ENCODE measurements around the gene OTOS.

The OTOS gene

DNA sequence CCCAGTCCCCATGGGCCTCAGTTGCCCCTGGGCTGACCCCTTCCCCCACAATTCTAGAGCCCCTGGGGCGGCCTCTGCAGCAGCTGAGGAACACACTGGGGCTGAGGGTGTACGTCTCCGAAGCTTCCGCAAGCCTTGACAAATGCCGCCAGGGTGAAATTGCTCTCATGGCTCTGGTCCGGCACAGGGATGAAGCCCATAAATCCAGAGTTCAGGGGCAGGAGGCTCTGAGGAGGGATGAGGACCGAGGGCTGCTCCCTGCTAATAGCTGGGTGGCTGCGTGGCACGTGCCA is 27.1 kb upstream of the OTOS start:
- DNase-seq (ENCODE audit: low spot score): no peak

DNA sequence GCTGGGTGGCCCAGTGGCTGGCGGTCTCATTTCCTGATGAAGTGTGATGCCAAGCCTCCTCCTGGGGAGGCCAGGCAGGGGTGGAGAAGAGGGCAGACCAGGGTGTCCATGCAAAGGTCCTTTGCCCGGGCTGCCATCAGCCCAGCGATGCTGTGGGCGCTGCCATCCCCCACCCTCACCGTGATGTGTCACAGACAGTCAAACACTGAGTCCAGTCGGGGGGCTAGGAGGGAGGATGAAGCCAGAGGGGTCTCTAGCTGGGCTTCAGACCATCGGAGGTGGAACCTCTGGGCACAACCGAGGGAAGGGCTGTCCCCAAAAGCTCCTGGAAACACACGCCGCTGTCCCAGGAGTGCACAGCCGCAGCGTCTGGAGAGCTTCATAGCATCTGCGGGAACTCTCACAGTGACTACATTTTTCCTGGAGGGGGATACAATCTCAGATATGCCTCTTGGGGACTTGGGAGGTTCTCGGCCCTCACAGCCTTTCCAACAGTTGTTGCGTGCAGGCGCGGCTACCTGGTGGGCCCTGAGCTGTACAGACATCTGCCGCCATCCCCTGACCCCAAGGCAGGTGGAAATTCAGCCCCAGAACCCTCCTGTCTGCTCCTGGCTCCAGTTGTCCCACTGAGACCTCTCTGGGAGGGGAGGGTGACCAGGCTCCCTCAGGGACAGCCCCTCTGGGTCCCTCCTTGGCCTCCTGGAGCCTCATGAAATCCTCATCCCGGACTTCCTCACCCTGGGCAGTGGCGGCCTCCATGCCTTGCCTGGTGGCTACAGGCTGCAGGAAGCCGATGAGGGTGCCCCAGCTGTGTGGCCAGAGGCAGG is 26.5 kb upstream of the OTOS start:
- no peak for DNase-seq (ENCODE audit: low spot score)

- no peak for DNase-seq (ENCODE audit: low spot score)
These were observed 25.7 kb upstream of the OTOS start for GRCh38 chr2:240166191-240166590.

DNA sequence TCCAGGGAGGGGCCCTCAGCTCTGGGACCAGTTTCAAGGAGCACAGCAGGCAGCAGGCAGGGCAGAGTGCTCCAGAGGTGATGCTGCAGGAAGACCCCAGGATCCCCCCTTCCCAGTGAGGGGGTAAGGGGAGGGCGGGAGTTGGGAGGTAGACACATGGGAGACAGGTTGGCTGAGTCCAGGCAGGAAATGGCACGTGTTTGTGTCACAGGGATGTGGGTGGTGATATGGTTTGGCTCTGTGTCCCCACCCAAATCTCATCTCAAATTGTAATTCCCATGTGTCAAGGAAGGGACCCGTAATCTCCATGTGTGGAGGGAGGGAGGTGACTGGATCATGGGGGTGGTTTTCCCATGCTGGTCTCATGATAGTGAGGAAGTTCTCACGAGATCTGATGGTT is 25.2 kb upstream of the OTOS start:
- no peak for DNase-seq (ENCODE audit: low spot score)

DNA sequence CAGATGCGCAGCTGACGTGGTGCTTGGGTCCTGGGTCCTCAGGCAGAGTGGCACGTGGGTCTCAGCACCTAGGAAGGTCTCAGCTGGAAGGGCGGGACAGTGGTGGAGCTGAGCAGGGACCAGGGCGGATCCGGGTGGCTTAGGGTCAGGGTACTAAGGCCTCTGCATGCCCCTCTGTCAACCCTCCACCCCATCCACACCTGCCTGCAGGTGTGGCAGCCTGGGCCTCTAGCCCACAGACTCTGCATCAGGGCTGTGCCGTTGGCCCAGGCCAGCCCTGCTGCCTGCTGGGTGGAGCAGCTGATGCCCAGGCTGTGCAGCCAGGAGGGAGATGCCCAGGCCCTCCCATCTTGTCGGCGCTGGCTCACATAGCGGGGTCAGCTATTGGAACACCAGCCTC is 24.6 kb upstream of the OTOS start:
- DNase-seq (ENCODE audit: low spot score): no peak

- DNase-seq (ENCODE audit: low spot score): no peak
These were observed 24.1 kb upstream of the OTOS start for GRCh38 chr2:240164586-240164985.

DNA sequence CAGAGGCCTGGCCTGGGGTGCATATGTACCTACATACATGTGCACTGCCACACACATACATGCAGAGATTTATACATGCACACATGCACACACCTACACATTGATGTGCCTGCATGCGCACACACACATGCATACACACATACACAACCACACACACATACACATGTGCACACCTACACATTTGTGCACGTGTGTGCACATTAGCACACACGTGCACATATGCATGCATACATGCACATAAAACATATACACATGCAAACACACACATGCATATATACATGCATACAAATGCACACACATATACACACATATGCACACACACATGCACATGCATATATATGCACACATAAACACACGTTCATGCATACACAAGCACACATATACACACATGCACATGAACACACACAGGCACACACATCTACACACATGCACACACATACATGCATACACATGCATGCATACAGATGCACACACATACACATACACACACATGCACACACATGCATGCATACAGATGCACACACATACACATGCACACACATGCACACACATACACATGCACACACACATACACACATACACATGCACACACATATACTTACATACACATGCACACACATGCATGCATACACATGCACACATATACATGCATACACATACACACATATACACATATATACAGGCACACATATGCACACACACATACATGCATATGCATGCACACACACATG is 23.6 kb upstream of the OTOS start:
- no peak for DNase-seq (ENCODE audit: low spot score)

GRCh38 chr2:240162939-240163714 is 22.7 kb upstream of the OTOS start:
- DNase-seq (ENCODE audit: low spot score): no peak

DNA sequence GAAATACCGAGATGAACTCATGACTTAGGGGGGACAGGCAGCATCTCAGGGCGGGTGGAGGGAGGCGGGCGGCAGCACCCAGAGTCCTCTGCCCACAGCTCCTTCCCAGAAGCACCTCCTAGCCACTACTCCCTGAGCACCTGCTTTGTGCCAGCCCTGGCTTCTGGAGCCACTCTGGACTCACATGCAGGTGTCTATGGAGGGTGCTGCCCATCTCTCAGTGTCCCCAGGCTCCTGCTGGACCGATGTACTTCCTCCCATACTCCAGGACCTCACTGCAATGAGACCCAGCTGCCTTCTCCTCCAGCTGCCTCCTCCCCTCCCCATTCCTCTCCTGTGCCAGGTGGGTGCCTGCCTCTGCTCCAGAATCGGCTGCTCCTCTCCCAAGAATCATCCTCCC is 22.1 kb upstream of the OTOS start:
- no peak for DNase-seq (ENCODE audit: low spot score)

GRCh38 chr2:240162032-240162431 is 21.6 kb upstream of the OTOS start:
- DNase-seq (ENCODE audit: low spot score): no peak

- DNase-seq (ENCODE audit: low spot score): no peak
These were observed 20.8 kb upstream of the OTOS start for GRCh38 chr2:240161087-240161750.

GRCh38 chr2:240160291-240161086 is 20.0 kb upstream of the OTOS start:
- no peak for DNase-seq (ENCODE audit: low spot score)

DNA sequence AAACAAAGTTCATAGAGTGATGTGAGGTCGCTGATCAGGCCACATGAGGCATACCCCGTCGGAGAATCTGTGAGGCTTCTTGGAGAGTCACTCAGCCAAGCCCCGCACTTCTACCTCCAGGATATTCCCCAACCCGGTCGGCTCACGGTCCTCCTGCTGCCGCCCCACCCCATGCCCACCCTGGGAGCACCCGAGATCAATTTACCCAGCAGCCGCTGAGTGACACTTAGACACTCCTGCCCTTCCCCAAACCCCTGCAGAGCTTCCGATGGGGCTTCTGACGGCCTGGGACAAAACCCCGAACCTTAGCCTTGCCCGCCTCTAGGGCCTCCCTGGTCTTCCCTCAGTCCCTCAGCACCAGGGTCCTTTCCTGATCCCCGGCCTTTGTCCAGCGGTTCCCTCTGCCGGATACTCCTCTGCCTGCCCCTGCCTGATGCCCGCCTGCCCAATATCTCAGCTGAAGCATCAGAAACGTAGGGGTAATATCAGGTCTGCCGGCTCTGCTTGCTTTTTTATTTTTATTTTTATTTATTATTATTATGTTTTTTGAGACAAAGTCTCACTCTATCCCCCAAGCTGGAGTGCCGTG is 18.9 kb upstream of the OTOS start:
- no peak for DNase-seq (ENCODE audit: low spot score)

GRCh38 chr2:240157147-240157470 is 16.7 kb upstream of the OTOS start:
- DNase-seq (ENCODE audit: low spot score): no peak

DNA sequence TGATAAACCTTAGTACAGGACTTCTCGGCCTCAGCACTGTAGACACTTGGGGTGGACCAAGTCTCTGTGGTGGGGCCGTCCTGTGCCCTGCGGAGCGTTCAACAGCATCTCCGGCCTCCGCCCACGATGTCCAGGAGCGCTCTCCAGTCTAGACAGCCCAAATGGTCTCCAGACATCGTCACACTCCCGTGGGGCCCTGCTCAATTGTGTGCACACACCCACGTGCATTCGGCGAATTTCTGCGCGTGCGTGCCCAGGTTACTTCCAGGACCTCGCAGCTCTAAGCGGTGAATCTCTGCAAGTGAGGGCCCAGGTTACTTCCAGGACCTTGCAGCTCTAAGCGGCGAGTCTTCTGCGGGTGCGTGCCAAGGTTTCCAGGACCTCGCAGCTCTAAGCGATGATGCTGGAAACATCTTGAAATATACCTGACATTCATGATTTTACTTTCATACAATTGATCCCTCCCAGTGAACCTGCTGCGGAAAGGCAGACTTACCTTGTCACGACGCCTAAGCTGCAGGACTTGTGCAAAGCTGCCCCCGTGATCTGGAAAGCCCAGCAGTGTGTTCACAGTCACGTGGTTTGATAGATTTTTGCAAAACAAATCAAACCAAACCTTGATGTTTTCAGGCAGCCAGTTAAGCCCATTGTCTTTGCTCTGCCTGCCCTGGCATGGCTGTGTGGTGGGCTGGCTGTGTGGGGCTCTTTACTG is 16.1 kb upstream of the OTOS start:
- no peak for DNase-seq (ENCODE audit: low spot score)

DNA sequence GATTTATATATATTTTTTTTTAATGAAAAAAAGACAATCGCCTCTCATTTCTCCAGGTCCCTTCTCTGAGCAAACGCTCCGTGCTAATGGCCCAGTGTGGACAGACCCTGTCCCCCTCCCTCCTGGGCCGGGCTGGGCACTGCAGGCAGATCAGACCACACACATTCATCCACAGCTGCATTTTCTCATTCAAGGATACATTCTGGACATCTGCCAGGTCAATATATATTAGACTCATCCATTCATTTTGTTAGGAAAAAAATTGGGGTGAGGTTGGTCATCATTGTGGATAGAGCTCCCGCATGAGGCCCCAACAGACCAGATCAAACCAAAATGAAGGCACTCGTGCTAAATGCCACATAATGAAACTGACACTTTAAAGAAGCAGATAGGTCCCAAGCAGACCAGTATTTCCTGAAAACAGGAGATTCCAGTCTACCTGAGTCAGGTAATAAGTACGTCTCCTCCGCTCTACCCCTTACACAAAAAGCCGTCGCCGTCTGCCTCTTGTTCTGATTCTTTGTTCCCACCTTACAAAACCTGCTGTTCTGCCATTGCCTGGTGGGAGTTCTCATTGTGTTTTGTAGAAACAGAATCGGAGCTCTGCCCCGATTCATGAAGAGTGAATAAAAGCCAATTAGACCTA is 15.4 kb upstream of the OTOS start:
- DNase-seq (ENCODE audit: low spot score): no peak

- DNase-seq (ENCODE audit: low spot score): peak; percentile 56
These were observed 14.7 kb upstream of the OTOS start for GRCh38 chr2:240155048-240155744.

DNA sequence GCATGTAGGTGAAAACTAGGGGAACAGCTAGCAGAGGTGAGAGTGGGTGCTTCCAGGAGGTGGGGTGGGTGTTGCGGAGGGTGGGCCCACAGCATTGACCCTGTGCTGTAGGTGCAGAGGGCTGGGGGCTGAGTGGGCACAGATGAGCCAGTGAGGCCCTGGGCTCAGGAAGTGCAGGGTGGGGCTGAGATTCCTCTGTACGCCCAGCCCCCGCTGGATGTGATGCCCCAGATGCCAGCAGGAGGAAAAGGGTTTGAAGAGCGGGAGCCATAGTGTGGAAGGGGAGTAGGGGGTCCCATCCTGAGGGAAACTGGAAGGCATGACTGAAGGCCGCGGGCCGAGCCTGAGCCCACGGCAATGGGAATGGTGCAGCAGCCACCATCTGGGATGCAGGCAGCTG is 14.1 kb upstream of the OTOS start:
- DNase-seq (ENCODE audit: low spot score): no peak

- DNase-seq (ENCODE audit: low spot score): no peak
These were observed 13.0 kb upstream of the OTOS start for GRCh38 chr2:240153418-240153817.

Data from globus pallidus (tissue), 1 donor.